Measurements from ENCODE around the gene MICAL2. TPM values are rescaled to one million over a fixed set of nuclear protein-coding genes. Genes with fewer than 3 reads are reported as not detected.

Gene MICAL2
- total RNA-seq, 2 donors from 2014 or later = 194 TPM

DNA sequence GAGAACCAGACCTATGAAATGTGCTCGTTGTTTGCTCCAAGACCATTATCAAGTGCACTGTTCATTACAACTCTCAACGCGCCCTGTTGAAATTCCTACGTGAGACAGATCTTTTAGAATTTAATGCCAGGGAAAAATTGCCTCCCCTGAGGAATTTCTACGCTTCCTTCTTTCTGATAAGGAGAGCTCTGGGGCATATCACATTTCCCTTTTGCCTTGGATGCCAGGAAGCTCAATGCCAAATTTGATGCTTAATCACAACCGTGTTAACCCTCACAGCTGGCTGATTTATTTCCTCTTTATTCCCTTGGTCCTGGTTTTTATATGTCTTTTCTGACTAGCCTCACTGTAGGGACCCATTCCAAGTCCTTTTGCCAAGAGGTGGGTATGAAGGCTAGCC is 109.4 kb downstream of the MICAL2 start:
- Histone ChIP-seq H3K27me3 (no peaks in the 10 kb centered on the region), H3K36me3 (no peaks in the 10 kb centered on the region), H3K27ac (no peak overlapping the region), H3K4me3 (no peak overlapping the region), H3K9ac (ENCODE audit: low read depth in 2 of 2, low read length in 2 of 2) (no peak overlapping the region), H3K9me3 (no peaks in the 10 kb centered on the region), H3K4me1 (peaks cover 23% of the 10 kb centered on the region)
- TF ChIP-seq, protein P1, sequence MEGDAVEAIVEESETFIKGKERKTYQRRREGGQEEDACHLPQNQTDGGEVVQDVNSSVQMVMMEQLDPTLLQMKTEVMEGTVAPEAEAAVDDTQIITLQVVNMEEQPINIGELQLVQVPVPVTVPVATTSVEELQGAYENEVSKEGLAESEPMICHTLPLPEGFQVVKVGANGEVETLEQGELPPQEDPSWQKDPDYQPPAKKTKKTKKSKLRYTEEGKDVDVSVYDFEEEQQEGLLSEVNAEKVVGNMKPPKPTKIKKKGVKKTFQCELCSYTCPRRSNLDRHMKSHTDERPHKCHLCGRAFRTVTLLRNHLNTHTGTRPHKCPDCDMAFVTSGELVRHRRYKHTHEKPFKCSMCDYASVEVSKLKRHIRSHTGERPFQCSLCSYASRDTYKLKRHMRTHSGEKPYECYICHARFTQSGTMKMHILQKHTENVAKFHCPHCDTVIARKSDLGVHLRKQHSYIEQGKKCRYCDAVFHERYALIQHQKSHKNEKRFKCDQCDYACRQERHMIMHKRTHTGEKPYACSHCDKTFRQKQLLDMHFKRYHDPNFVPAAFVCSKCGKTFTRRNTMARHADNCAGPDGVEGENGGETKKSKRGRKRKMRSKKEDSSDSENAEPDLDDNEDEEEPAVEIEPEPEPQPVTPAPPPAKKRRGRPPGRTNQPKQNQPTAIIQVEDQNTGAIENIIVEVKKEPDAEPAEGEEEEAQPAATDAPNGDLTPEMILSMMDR (IDR thresholded peaks at IDR 0.05) = no peak
- no peak for DNase-seq
- intact Hi-C loops (cut with DNase I) = no loop called here

- peaks cover 23% of the 10 kb centered on the region for H3K4me1 ChIP-seq
- no peak overlapping the region for H3K9ac ChIP-seq (ENCODE audit: low read depth in 2 of 2, low read length in 2 of 2)
- no peak for DNase-seq
- H3K9me3 ChIP-seq = no peaks in the 10 kb centered on the region
- intact Hi-C loops (cut with DNase I) = no loop called here
- no peaks in the 10 kb centered on the region for H3K27me3 ChIP-seq
- no peak overlapping the region for H3K27ac ChIP-seq
- H3K36me3 ChIP-seq = no peaks in the 10 kb centered on the region
- TF ChIP-seq, protein P1 (IDR thresholded peaks at IDR 0.05) = no peak
- H3K4me3 ChIP-seq = no peak overlapping the region
Measured at GRCh38 chr11:12220305-12220704, 109.9 kb downstream of the MICAL2 start.

- TF ChIP-seq, protein P1 (IDR thresholded peaks at IDR 0.05) = no peak
- intact Hi-C loops (cut with DNase I) = no loop called here
- Histone ChIP-seq H3K9me3 (no peaks in the 10 kb centered on the region), H3K4me1 (peaks cover 23% of the 10 kb centered on the region), H3K36me3 (no peaks in the 10 kb centered on the region), H3K9ac (ENCODE audit: low read depth in 2 of 2, low read length in 2 of 2) (no peak overlapping the region), H3K27ac (no peak overlapping the region), H3K27me3 (no peaks in the 10 kb centered on the region), H3K4me3 (no peak overlapping the region)
- DNase-seq = no peak
Measured at GRCh38 chr11:12221051-12221535, 110.7 kb downstream of the MICAL2 start.

DNA sequence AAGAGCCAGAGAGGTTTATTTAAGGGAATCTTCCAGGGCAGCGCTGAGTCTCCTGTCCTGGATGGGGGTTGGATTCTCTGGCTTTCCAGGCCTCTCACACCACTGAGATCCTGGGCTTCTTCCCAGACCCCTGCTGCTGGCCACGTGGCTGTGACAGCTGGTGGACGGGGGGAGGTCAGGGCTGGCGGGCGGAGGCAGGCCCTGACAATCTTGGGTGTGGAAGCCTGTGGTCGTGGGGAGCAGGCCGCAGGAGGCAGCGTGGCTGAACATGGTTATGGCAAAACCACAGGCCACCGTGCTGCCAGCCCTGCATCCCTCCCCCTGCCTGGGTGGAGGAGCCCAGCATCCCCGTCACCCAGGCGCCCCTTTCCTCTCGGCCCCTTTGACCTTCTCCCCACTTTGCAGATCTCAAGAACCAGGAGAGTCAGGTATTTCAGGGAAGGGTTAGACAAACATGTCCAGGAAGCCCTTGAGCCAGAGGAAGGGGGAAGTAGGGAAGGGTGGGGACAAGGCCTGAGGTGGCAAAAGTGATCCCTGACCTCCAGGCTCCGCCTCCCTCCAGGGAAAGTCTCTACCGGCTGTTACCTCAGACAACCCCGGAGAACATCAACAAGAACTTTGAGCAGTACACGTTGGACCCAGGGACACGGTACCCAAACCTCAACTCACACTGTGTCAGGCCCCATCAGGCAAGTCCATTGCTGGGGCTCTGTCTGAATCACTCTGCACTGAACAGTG is 111.8 kb downstream of the MICAL2 start:
- TF ChIP-seq, protein P1 (IDR thresholded peaks at IDR 0.05) = no peak
- peaks cover 14% of the 10 kb centered on the region for H3K4me1 ChIP-seq
- intact Hi-C loops (cut with DNase I) = no loop called here
- peak; percentile 82 for DNase-seq
- H3K27me3 ChIP-seq = no peaks in the 10 kb centered on the region
- H3K9ac ChIP-seq (ENCODE audit: low read depth in 2 of 2, low read length in 2 of 2) = no peak overlapping the region
- no peaks in the 10 kb centered on the region for H3K36me3 ChIP-seq
- H3K27ac ChIP-seq = no peak overlapping the region
- H3K9me3 ChIP-seq = no peaks in the 10 kb centered on the region
- no peak overlapping the region for H3K4me3 ChIP-seq

DNA sequence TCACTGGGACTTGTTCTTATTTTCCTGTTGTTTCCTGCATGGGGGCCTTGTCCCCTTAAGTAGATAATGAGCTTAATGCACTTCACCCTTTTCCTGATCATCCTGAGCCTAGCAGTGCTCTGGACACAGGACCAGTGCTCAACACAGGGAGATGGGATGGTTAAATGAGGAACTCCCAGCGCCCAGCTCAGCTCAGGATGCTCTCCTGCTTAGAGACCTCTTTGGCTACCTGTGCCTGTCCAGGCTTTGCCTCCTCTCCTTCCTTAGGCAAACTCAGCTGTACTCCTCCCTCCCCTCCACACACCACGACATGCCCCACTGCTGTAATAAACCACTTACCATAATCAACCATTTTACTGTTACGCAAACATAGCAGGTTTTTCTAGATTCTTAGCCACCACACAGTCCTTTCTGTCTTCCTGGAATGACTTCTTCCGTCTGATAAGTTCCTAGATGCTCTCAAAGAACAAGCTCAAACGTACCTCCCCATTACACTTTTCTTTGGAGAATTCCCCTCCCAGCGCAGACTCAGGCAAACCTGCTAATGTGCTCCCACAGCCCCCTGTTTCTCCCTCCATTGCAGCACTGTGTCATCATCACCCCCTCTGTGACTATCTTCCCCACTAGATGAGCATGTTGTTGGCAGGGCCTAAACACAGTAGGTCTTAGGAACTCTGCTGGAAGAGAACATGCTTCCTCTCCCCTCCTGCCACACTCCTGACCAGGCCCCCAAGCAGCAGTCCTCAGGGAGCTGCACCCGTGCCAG is 113.6 kb downstream of the MICAL2 start:
- peak overlapping the region; percentile 56 for H3K27ac ChIP-seq
- intact Hi-C loops (cut with DNase I) = no loop called here
- H3K9me3 ChIP-seq = no peaks in the 10 kb centered on the region
- DNase-seq = peak; percentile 73
- peaks cover 11% of the 10 kb centered on the region for H3K4me1 ChIP-seq
- H3K36me3 ChIP-seq = no peaks in the 10 kb centered on the region
- TF ChIP-seq, protein P1 (IDR thresholded peaks at IDR 0.05) = no peak
- no peaks in the 10 kb centered on the region for H3K27me3 ChIP-seq
- H3K4me3 ChIP-seq = no peak overlapping the region
- peak overlapping the region in 1 of 2 donors; percentile 29 for H3K9ac ChIP-seq (ENCODE audit: low read depth in 2 of 2, low read length in 2 of 2)
